HG03565 (cell line): ENCODE data around the gene CDH16.
"Not testable (repeated sequence)": the region's sequence is repeated elsewhere in the genome, so short reads cannot be mapped to it uniquely, and the experiment has no call there.

Source experiments
- ATAC-seq: cut with Tn5 transposase; IDR thresholded peaks from one replicate; pipeline ENCODE4 v1.9.1; 2021; ENCODE audit warnings: mild to moderate bottlenecking, moderate library complexity; ENCODE audit not compliant: unreplicated experiment

CDH16 gene

GRCh38 chr16:66948134-66948836 is 29.6 kb upstream of the CDH16 start:
- no peak for ATAC-seq

GRCh38 chr16:66947302-66948065 is 28.8 kb upstream of the CDH16 start:
- ATAC-seq = peak; percentile 66

GRCh38 chr16:66946974-66947301 is 28.3 kb upstream of the CDH16 start:
- no peak for ATAC-seq

- no peak for ATAC-seq
Observed at GRCh38 chr16:66946541-66946940, 27.9 kb upstream of the CDH16 start.

GRCh38 chr16:66945939-66946338 is 27.3 kb upstream of the CDH16 start:
- ATAC-seq = no peak

- not testable (repeated sequence) for ATAC-seq
Observed at GRCh38 chr16:66944971-66945370, 26.3 kb upstream of the CDH16 start.

- ATAC-seq = no peak
Observed at GRCh38 chr16:66944054-66944441, 25.4 kb upstream of the CDH16 start.

GRCh38 chr16:66943426-66944053 is 24.9 kb upstream of the CDH16 start:
- no peak for ATAC-seq

GRCh38 chr16:66942981-66943380 is 24.3 kb upstream of the CDH16 start:
- no peak for ATAC-seq

- ATAC-seq = no peak
Observed at GRCh38 chr16:66940236-66940635, 21.6 kb upstream of the CDH16 start.

GRCh38 chr16:66939366-66939765 is 20.7 kb upstream of the CDH16 start:
- no peak for ATAC-seq

GRCh38 chr16:66937725-66938337 is 19.1 kb upstream of the CDH16 start:
- ATAC-seq = no peak

- no peak for ATAC-seq
Observed at GRCh38 chr16:66936889-66937554, 18.3 kb upstream of the CDH16 start.

- ATAC-seq = no peak
Observed at GRCh38 chr16:66936462-66936861, 17.8 kb upstream of the CDH16 start.

- ATAC-seq = no peak
Observed at GRCh38 chr16:66935314-66936011, 16.8 kb upstream of the CDH16 start, which contains the start of gene CES2. Gene CES2, plus strand, starts transcription at chr16:66935516. Its CDS starts 120 bp downstream, at chr16:66935636.

GRCh38 chr16:66934839-66935313 is 16.2 kb upstream of the CDH16 start:
- ATAC-seq = not testable (repeated sequence)

GRCh38 chr16:66934138-66934838 is 15.6 kb upstream of the CDH16 start, which contains the start of gene CIAO2B:
Gene CIAO2B, minus strand, starts transcription at chr16:66934402. Its CDS starts 38 bp downstream, at chr16:66934364.
- peak; percentile 60 for ATAC-seq

GRCh38 chr16:66933776-66934137 is 15.1 kb upstream of the CDH16 start:
- no peak for ATAC-seq

- ATAC-seq = no peak
Observed at GRCh38 chr16:66932076-66932475, 13.4 kb upstream of the CDH16 start.

- no peak for ATAC-seq
Observed at GRCh38 chr16:66931665-66932064, 13.0 kb upstream of the CDH16 start.
